Right lobe of liver (tissue), 6 donors: ENCODE measurements around the gene TNFRSF8. TPM values are rescaled to one million over a fixed set of nuclear protein-coding genes. Genes with fewer than 3 reads are reported as not detected.
"Not testable (repeated sequence)": the region's sequence is repeated elsewhere in the genome, so short reads cannot be mapped to it uniquely, and the experiment has no call there.

Experiments
- ATAC-seq, 4 donors: fragments of 200-7000 bp; cut with Tn5 transposase; one replicate each; pipeline ENCODE4 v1.9.1; 2020; ENCODE audit warnings: mild to moderate bottlenecking in 4 of 4, moderate library complexity in 4 of 4
- DNase-seq, 3 donors: peaks; one replicate each; pipeline ENCODE4 v3.0.0-alpha.2; 2020
- H3K27ac ChIP-seq, 3 donors: fragments of 200-600 bp; one replicate each; pipeline ENCODE4 v1.8.0; 2022
- H3K27me3 ChIP-seq, 2 donors: fragments of 200-600 bp; one replicate each; pipeline ENCODE4 v1.8.0; 2022
- H3K36me3 ChIP-seq, 4 donors: fragments of 200-600 bp; sonication (generic) in 1 of 4; one replicate each; pipeline versions ENCODE4 v1.5.1 to v1.8.0; 2017 to 2022; ENCODE audit warnings: control low read depth in 1 of 4
- H3K4me1 ChIP-seq, 4 donors: fragments of 200-600 bp; sonication (generic) in 1 of 4; one replicate each; pipeline versions ENCODE4 v1.5.1 to v1.8.0; 2017 to 2022; ENCODE audit warnings: control low read depth in 1 of 4
- H3K4me3 ChIP-seq, 3 donors: fragments of 200-600 bp; one replicate each; pipeline ENCODE4 v1.8.0; 2022
- H3K9me3 ChIP-seq, 4 donors: fragments of 200-600 bp; sonication (generic) in 1 of 4; one replicate each; pipeline versions ENCODE4 v1.5.1 to v1.8.0; 2017 to 2022; ENCODE audit warnings: control low read depth in 1 of 4
- POLR2A ChIP-seq: fragments of 450-650 bp; IDR thresholded peaks from one replicate; pipeline ENCODE4 v1.6.1; 2017; ENCODE audit warnings: antibody characterized with exemption, mild to moderate bottlenecking
- WGBS: methylation state at CpG from one replicate; pipeline ENCODE4 v1.1.6; 2018; ENCODE audit warnings: low coverage, low lambda C conversion rate; ENCODE audit not compliant: insufficient coverage; ENCODE audit errors: missing lambda C conversion rate; 5-methylcytosine and 5-hydroxymethylcytosine counted together
- intact Hi-C, 2 donors: fragments of 100-400 bp; cut with DNase I; formaldehyde crosslinking; loops; one replicate each; pipeline versions ENCODE4 v1.11.2 to v1.14.1; 2022
- total RNA-seq, 6 experiments: library from RNA; depleted of rRNA in 2 of 6; stranded (reverse); fragments of >200 nt in 2 of 6; fragmentation: NEBNext Ultra II Directional in 3 of 6; extraction: Animal tissue kit (Norgen Biotek cat#: 25700) in 3 of 6; gene quantifications; one replicate each; pipeline versions ENCODE4 v1.1.0 to v1.2.4, GENCODE V29; 2016 to 2023
- TF ChIP-seq, protein P1 (sequence below), 4 donors: fragments of 200-600 bp in 3 of 4; fragments of 450-650 bp in 1 of 4; IDR thresholded peaks; one replicate each; pipeline versions ENCODE4 v1.5.1 to v1.8.0; 2016 to 2022; ENCODE audit warnings: antibody characterized with exemption in 4 of 4, mild to moderate bottlenecking in 2 of 4
- donor health status: DM: no; HTN: yes; CAD: no.
- donor health status: DM: no; HTN: no; CAD: no.
- donor health status: DM: no; HTN: no; CAD: no.
- donor health status: DM: no; HTN: yes; CAD: no.
- donor health status: DM: no; HTN: yes; CAD: no.

Gene TNFRSF8
- total RNA-seq, 6 experiments from 2014 or later: 0.12 to 0.29 (median 0.19) TPM; not detected in 1

DNA sequence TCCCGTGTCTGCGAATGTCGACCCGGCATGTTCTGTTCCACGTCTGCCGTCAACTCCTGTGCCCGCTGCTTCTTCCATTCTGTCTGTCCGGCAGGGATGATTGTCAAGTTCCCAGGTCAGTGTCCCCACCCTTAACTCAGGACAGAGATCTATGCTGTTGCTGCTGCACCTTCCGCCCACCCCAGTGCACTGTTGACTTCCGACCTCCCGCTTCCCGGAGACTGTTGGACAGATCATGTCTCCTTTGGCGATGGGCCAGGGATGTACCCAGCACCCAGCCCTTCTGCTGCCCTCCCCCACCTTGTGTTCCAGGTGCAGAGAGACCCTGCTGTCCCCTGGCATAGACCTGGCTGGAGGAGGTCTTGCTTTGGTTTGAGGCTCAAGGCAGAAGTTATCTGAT, 41.3 kb downstream of the TNFRSF8 start:
- no peaks in the 10 kb centered on the region for H3K27me3 ChIP-seq
- TF ChIP-seq, protein P1, sequence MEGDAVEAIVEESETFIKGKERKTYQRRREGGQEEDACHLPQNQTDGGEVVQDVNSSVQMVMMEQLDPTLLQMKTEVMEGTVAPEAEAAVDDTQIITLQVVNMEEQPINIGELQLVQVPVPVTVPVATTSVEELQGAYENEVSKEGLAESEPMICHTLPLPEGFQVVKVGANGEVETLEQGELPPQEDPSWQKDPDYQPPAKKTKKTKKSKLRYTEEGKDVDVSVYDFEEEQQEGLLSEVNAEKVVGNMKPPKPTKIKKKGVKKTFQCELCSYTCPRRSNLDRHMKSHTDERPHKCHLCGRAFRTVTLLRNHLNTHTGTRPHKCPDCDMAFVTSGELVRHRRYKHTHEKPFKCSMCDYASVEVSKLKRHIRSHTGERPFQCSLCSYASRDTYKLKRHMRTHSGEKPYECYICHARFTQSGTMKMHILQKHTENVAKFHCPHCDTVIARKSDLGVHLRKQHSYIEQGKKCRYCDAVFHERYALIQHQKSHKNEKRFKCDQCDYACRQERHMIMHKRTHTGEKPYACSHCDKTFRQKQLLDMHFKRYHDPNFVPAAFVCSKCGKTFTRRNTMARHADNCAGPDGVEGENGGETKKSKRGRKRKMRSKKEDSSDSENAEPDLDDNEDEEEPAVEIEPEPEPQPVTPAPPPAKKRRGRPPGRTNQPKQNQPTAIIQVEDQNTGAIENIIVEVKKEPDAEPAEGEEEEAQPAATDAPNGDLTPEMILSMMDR (IDR thresholded peaks at IDR 0.05): no peak
- no peak for TF ChIP-seq POLR2A
- no peak overlapping the region for H3K4me3 ChIP-seq
- peak in 1 of 4 donors; percentile 21 for ATAC-seq
- no peak for DNase-seq
- no peaks in the 10 kb centered on the region for H3K4me1 ChIP-seq
- H3K36me3 ChIP-seq: no peaks in the 10 kb centered on the region
- WGBS: 55% methylated on average over 11 of the region's 13 CpGs
- H3K27ac ChIP-seq: no peak overlapping the region
- intact Hi-C loops: no loop called here
- no peaks in the 10 kb centered on the region for H3K9me3 ChIP-seq

GRCh38 chr1:12106153-12106552, 43.0 kb downstream of the TNFRSF8 start:
- Histone ChIP-seq H3K27ac (no peak overlapping the region), H3K4me3 (no peak overlapping the region), H3K36me3 (no peaks in the 10 kb centered on the region), H3K27me3 (no peaks in the 10 kb centered on the region), H3K4me1 (no peaks in the 10 kb centered on the region), H3K9me3 (no peaks in the 10 kb centered on the region)
- no peak for DNase-seq
- no peak for ATAC-seq
- intact Hi-C loops: no loop called here
- WGBS: 86% methylated on average over 5 of the region's 5 CpGs
- TF ChIP-seq, protein P1 (IDR thresholded peaks at IDR 0.05): no peak
- TF ChIP-seq POLR2A: no peak

DNA sequence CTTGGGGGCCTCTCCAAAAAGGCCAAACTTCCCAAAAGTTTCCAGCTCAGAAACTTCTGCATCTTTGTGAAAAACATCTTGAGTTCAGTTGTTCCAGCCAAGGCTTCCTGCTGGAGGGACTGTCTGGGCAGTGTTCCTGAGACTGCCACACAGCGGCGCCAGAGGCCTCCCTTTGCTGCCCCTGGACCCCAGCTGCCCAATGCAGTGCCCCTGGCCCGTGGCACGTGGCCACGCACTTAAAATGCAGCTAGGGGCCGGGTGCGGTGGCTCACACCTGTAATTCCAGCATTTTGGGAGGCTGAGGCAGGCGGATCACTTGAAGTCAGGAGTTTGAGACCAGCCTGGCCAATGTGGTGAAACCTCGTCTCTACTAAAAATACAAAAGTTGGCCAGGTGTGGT, 43.8 kb downstream of the TNFRSF8 start:
- H3K36me3 ChIP-seq, ATAC-seq, intact Hi-C loops, H3K4me3 ChIP-seq, H3K27me3 ChIP-seq, H3K27ac ChIP-seq, H3K9me3 ChIP-seq, DNase-seq, H3K4me1 ChIP-seq: not testable (repeated sequence)
- WGBS: 57% methylated on average over 7 of the region's 9 CpGs

GRCh38 chr1:12107718-12108117, 44.6 kb downstream of the TNFRSF8 start:
- DNase-seq: no peak
- Histone ChIP-seq H3K4me1 (no peaks in the 10 kb centered on the region), H3K27ac (no peak overlapping the region), H3K4me3 (no peak overlapping the region), H3K9me3 (no peaks in the 10 kb centered on the region), H3K36me3 (no peaks in the 10 kb centered on the region), H3K27me3 (no peaks in the 10 kb centered on the region)
- intact Hi-C loops: no loop called here
- WGBS: 80% methylated on average over 11 of the region's 13 CpGs
- no peak for TF ChIP-seq POLR2A
- TF ChIP-seq, protein P1 (IDR thresholded peaks at IDR 0.05): no peak
- ATAC-seq: no peak

DNA sequence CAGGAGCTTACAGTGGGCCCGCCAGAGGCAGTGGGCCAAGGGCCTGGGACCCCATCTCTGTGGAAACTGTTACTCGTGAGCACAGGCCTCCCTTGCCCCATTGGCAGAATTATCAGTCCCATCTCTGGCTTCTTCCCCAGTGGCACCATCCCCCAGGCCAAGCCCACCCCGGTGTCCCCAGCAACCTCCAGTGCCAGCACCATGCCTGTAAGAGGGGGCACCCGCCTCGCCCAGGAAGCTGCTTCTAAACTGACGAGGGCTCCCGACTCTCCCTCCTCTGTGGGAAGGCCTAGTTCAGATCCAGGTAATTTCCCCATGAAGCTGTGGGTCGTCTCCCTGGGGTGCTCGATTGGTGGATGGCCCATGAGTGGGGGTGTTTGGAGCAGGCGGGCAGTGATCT, 46.8 kb downstream of the TNFRSF8 start:
- intact Hi-C loops: no loop called here

More for the DNA sequence above, 46.8 kb downstream of the TNFRSF8 start:
- Histone ChIP-seq H3K4me1 (no peaks in the 10 kb centered on the region), H3K9me3 (no peaks in the 10 kb centered on the region), H3K27me3 (no peaks in the 10 kb centered on the region), H3K36me3 (no peaks in the 10 kb centered on the region), H3K4me3 (no peak overlapping the region), H3K27ac (no peak overlapping the region)
- DNase-seq: no peak
- TF ChIP-seq, protein P1 (IDR thresholded peaks at IDR 0.05): no peak
- TF ChIP-seq POLR2A: no peak
- WGBS: 86% methylated on average over 3 of the region's 10 CpGs
- no peak for ATAC-seq
